Measurements from ENCODE around the gene CLCN2. TPM values are rescaled to one million over a fixed set of nuclear protein-coding genes. Genes with fewer than 3 reads are reported as not detected.
A peak's percentile ranks its signal among the peaks of the same experiment; 100 is the strongest.

The CLCN2 gene
- total and polyA plus RNA-seq, 2 of the 8 experiments (the other 6 are each of a cell fraction or from before 2014, with no cell fraction given): 13.7 to 16.1 TPM

GRCh38 chr3:184380627-184381260 lies 19.3 kb upstream of the CLCN2 start (continued):
- peak; percentile 48; the same call in 1 of the 2 replicates for TF ChIP-seq KDM1A (IDR thresholded peaks at IDR 0.05; ENCODE audit: borderline replicate concordance, low read length)
- no peak for TF ChIP-seq POLR2A (IDR thresholded peaks at IDR 0.05; ENCODE audit: control extremely low read depth in 1 of 2, low read depth in 2 of 2, low read length in 2 of 2)
- no peak for TF ChIP-seq CHD2 (IDR thresholded peaks at IDR 0.05; ENCODE audit: low read length)
